ENCODE results near the gene CSNK2B. TPM values are rescaled to one million over a fixed set of nuclear protein-coding genes. Genes with fewer than 3 reads are reported as not detected.

Gene CSNK2B
- total and polyA plus RNA-seq, 7 experiments from 2014 or later, result 101 to 275 (median 149) TPM

GRCh38 chr6:31677955-31678354 lies 12.1 kb downstream of the CSNK2B start:
- H3K27ac ChIP-seq (ENCODE audit: low read depth, low read length), result no peak overlapping the region
- Mint-ChIP-seq H3K36me3 (peaks cover 0 to 4% (median 0%) of the 10 kb centered on the region in 5 donors), H3K9me3 (peaks cover 0 to 1% (median 0%) of the 10 kb centered on the region in 11 donors), H3K4me1 (peaks cover 14 to 32% (median 18%) of the 10 kb centered on the region in 7 donors), H3K27me3 (no peaks in the 10 kb centered on the region), H3K27ac (peak overlapping the region in 4 of 9 donors; percentile 1 to 61 (median 18)), H3K4me3 (no peak overlapping the region)
- intact Hi-C loops (cut with micrococcal nuclease), result no loop called here
- H3K9me3 ChIP-seq (ENCODE audit: control insufficient read depth in 2 of 3, low read length in 3 of 3), result no peaks in the 10 kb centered on the region
- peaks cover 15 to 16% of the 10 kb centered on the region in 2 donors for H3K4me1 ChIP-seq (ENCODE audit: control insufficient read depth in 2 of 2, insufficient read depth in 2 of 2, low read length in 2 of 2)
- no peak overlapping the region for H3K4me3 ChIP-seq (ENCODE audit: low read length)
- no peaks in the 10 kb centered on the region for H3K27me3 ChIP-seq (ENCODE audit: control insufficient read depth in 2 of 2, insufficient read depth in 2 of 2, low read length in 2 of 2)
- ATAC-seq (no peak), DNase-seq (no peak)
- H3K36me3 ChIP-seq (ENCODE audit: control insufficient read depth in 2 of 3, insufficient read depth in 3 of 3, low read length in 3 of 3), result peaks cover 0 to 9% (median 0%) of the 10 kb centered on the region in 3 experiments
- ChIA-PET CTCF (interaction anchor here (1.4 kb wide), 1 partner anchor 153 kb away, joined by 3 read pairs; no protein-coding TSS in a partner anchor), POLR2A (interaction anchor here (0.7 kb wide), 1 partner anchor 26 kb away, joined by 3 read pairs; the partner anchor contains the start of gene BAG6)

GRCh38 chr6:31680226-31681134 lies 14.6 kb downstream of the CSNK2B start, which contains the start of gene LY6G5C:
TSS of gene LY6G5C (minus strand) at chr6:31681067. CDS start at chr6:31680373, 694 bp downstream.
- ATAC-seq, result peak; percentile 80
- ChIA-PET POLR2A (interaction anchor here (0.7 to 2.1 kb wide), 14 partner anchors 10 to 450 kb away, joined by 3 to 18 read pairs (median 4); partner anchors contain the start of genes ABHD16A, BAG6, C6orf47 and DDX39B), CTCF (interaction anchor here (0.6 to 2.1 kb wide), 10 partner anchors 32 to 268 kb away, joined by 3 to 12 read pairs (median 4); partner anchors contain the start of gene HSPA1B)
- DNase-seq, result peak in 7 of 9 donors; percentile 28 to 65 (median 49)
- H3K9me3 Mint-ChIP-seq, result no peaks in the 10 kb centered on the region
- H3K27me3 ChIP-seq (ENCODE audit: control insufficient read depth in 2 of 2, insufficient read depth in 2 of 2, low read length in 2 of 2), result no peaks in the 10 kb centered on the region
- H3K9me3 ChIP-seq (ENCODE audit: control insufficient read depth in 2 of 3, low read length in 3 of 3), result no peaks in the 10 kb centered on the region
- intact Hi-C loops (cut with micrococcal nuclease), result loop anchor here (1.0 to 5.0 kb wide), 9 partner anchors 15 to 184 kb away; partner anchors contain the start of genes ABHD16A (in 1 of the 2), BAG6 (in 1 of the 2), CLIC1 (in 1 of the 2) and DDAH2 (in 1 of the 2)
- peak within 1 kb of the TSS; percentile 60 to 86 (median 68) for H3K27ac Mint-ChIP-seq
- H3K27ac ChIP-seq (ENCODE audit: low read depth, low read length), result peak within 1 kb of the TSS; percentile 68
- H3K4me3 ChIP-seq (ENCODE audit: low read length), result peak within 1 kb of the TSS; percentile 78
- H3K27me3 Mint-ChIP-seq, result no peaks in the 10 kb centered on the region
- H3K4me1 Mint-ChIP-seq, result peaks cover 14 to 32% (median 19%) of the 10 kb centered on the region in 7 donors
- peaks cover 15 to 16% of the 10 kb centered on the region in 2 donors for H3K4me1 ChIP-seq (ENCODE audit: control insufficient read depth in 2 of 2, insufficient read depth in 2 of 2, low read length in 2 of 2)
- H3K4me3 Mint-ChIP-seq, result peak within 1 kb of the TSS; percentile 86 to 98 (median 90)
- H3K36me3 Mint-ChIP-seq, result peaks cover 0 to 4% (median 0%) of the 10 kb centered on the region in 5 donors
- H3K36me3 ChIP-seq (ENCODE audit: control insufficient read depth in 2 of 3, insufficient read depth in 3 of 3, low read length in 3 of 3), result no peaks in the 10 kb centered on the region

- ATAC-seq (peak; percentile 71), DNase-seq (peak in 8 of 9 donors; percentile 22 to 59 (median 28))
- H3K27me3 ChIP-seq (ENCODE audit: control insufficient read depth in 2 of 2, insufficient read depth in 2 of 2, low read length in 2 of 2), result no peaks in the 10 kb centered on the region
- ChIA-PET CTCF (interaction anchor here (0.6 to 2.1 kb wide), 8 partner anchors 31 to 153 kb away, joined by 3 to 12 read pairs (median 4); partner anchors contain the start of gene HSPA1B), POLR2A (interaction anchor here (0.8 to 2.1 kb wide), 11 partner anchors 9 to 149 kb away, joined by 3 to 18 read pairs (median 4); partner anchors contain the start of genes ABHD16A, BAG6 and C6orf47)
- peak overlapping the region; percentile 68 for H3K27ac ChIP-seq (ENCODE audit: low read depth, low read length)
- Mint-ChIP-seq H3K36me3 (peaks cover 0 to 6% (median 2%) of the 10 kb centered on the region in 5 donors), H3K27me3 (no peaks in the 10 kb centered on the region), H3K4me3 (peak overlapping the region; percentile 86 to 98 (median 90)), H3K9me3 (no peaks in the 10 kb centered on the region), H3K27ac (peak overlapping the region; percentile 41 to 86 (median 68)), H3K4me1 (peaks cover 14 to 32% (median 19%) of the 10 kb centered on the region in 7 donors)
- H3K36me3 ChIP-seq (ENCODE audit: control insufficient read depth in 2 of 3, insufficient read depth in 3 of 3, low read length in 3 of 3), result peaks cover 0 to 7% (median 0%) of the 10 kb centered on the region in 3 experiments
- peaks cover 15 to 16% of the 10 kb centered on the region in 2 donors for H3K4me1 ChIP-seq (ENCODE audit: control insufficient read depth in 2 of 2, insufficient read depth in 2 of 2, low read length in 2 of 2)
- intact Hi-C loops (cut with micrococcal nuclease), result loop anchor here (1.0 to 5.0 kb wide), 5 partner anchors 22 to 88 kb away; partner anchors contain the start of genes ABHD16A (in 1 of the 2), BAG6 (in 1 of the 2), CLIC1 (in 1 of the 2) and DDAH2 (in 1 of the 2)
- no peaks in the 10 kb centered on the region for H3K9me3 ChIP-seq (ENCODE audit: control insufficient read depth in 2 of 3, low read length in 3 of 3)
- peak overlapping the region; percentile 78 for H3K4me3 ChIP-seq (ENCODE audit: low read length)
Observed at GRCh38 chr6:31681135-31681671, 15.3 kb downstream of the CSNK2B start.

GRCh38 chr6:31683591-31683990 lies 17.7 kb downstream of the CSNK2B start:
- Mint-ChIP-seq H3K36me3 (peaks cover 0 to 14% (median 5%) of the 10 kb centered on the region in 5 donors), H3K9me3 (no peaks in the 10 kb centered on the region), H3K27ac (peak overlapping the region in 3 of 9 donors; percentile 41 to 59 (median 48)), H3K27me3 (no peaks in the 10 kb centered on the region), H3K4me1 (peaks cover 14 to 24% (median 17%) of the 10 kb centered on the region in 7 donors), H3K4me3 (no peak overlapping the region)
- Histone ChIP-seq H3K27ac (ENCODE audit: low read depth, low read length) (no peak overlapping the region), H3K36me3 (ENCODE audit: control insufficient read depth in 2 of 3, insufficient read depth in 3 of 3, low read length in 3 of 3) (peaks cover 0 to 31% (median 21%) of the 10 kb centered on the region in 3 experiments), H3K4me3 (ENCODE audit: low read length) (no peak overlapping the region), H3K9me3 (ENCODE audit: control insufficient read depth in 2 of 3, low read length in 3 of 3) (no peaks in the 10 kb centered on the region), H3K27me3 (ENCODE audit: control insufficient read depth in 2 of 2, insufficient read depth in 2 of 2, low read length in 2 of 2) (no peaks in the 10 kb centered on the region), H3K4me1 (ENCODE audit: control insufficient read depth in 2 of 2, insufficient read depth in 2 of 2, low read length in 2 of 2) (peaks cover 15 to 16% of the 10 kb centered on the region in 2 donors)
- ChIA-PET POLR2A (interaction anchor here (0.6 to 1.6 kb wide), 3 partner anchors 16 to 31 kb away, joined by 3 to 4 read pairs (median 4); partner anchors contain the start of genes ABHD16A and BAG6), CTCF (interaction anchor here (1.5 kb wide), 1 partner anchor 134 kb away, joined by 5 read pairs; no protein-coding TSS in a partner anchor)
- DNase-seq, result no peak
- intact Hi-C loops (cut with micrococcal nuclease), result loop anchor here in 1 of 2 donors (5.0 kb wide), 1 partner anchor 54 kb away; the partner anchor contains the start of gene CLIC1
- ATAC-seq, result no peak

- ATAC-seq (no peak), DNase-seq (no peak)
- H3K27me3 Mint-ChIP-seq, result no peaks in the 10 kb centered on the region
- H3K36me3 ChIP-seq (ENCODE audit: control insufficient read depth in 2 of 3, insufficient read depth in 3 of 3, low read length in 3 of 3), result peaks cover 0 to 55% (median 21%) of the 10 kb centered on the region in 3 experiments
- no peak overlapping the region for H3K4me3 ChIP-seq (ENCODE audit: low read length)
- H3K4me1 Mint-ChIP-seq, result peaks cover 2 to 15% (median 3%) of the 10 kb centered on the region in 7 donors
- H3K9me3 ChIP-seq (ENCODE audit: control insufficient read depth in 2 of 3, low read length in 3 of 3), result no peaks in the 10 kb centered on the region
- CTCF ChIA-PET, result interaction anchor here (1.3 kb wide), 2 partner anchors 13 to 144 kb away, joined by 3 to 6 read pairs; no protein-coding TSS in a partner anchor
- POLR2A ChIA-PET, result interaction anchor here (0.5 to 0.7 kb wide), 2 partner anchors 12 to 531 kb away, joined by 3 read pairs; no protein-coding TSS in a partner anchor
- intact Hi-C loops (cut with micrococcal nuclease), result no loop called here
- H3K27me3 ChIP-seq (ENCODE audit: control insufficient read depth in 2 of 2, insufficient read depth in 2 of 2, low read length in 2 of 2), result no peaks in the 10 kb centered on the region
- peaks cover 3% of the 10 kb centered on the region in 2 donors for H3K4me1 ChIP-seq (ENCODE audit: control insufficient read depth in 2 of 2, insufficient read depth in 2 of 2, low read length in 2 of 2)
- peak overlapping the region in 1 of 9 donors; percentile 61 for H3K27ac Mint-ChIP-seq
- no peak overlapping the region for H3K27ac ChIP-seq (ENCODE audit: low read depth, low read length)
- peaks cover 0 to 25% (median 10%) of the 10 kb centered on the region in 5 donors for H3K36me3 Mint-ChIP-seq
- H3K4me3 Mint-ChIP-seq, result no peak overlapping the region
- H3K9me3 Mint-ChIP-seq, result no peaks in the 10 kb centered on the region
Observed at GRCh38 chr6:31686483-31686882, 20.6 kb downstream of the CSNK2B start.
